Measurements from ENCODE around the gene EFNA1.

- TF ChIP-seq CTCF (IDR thresholded peaks at IDR 0.05; ENCODE audit: low read length) (no peak), EZH2 (optimal IDR thresholded peaks at IDR 0.05; ENCODE audit: low read depth, low read length) (no peak), EZH2phosphoT487 (IDR thresholded peaks at IDR 0.05; ENCODE audit: low read length) (no peak)
Observed at GRCh38 chr1:155174324-155175280, 46.9 kb downstream of the EFNA1 start.
